GM23248 (cell line): ENCODE results near the gene IL21R. TPM values are rescaled to one million over a fixed set of nuclear protein-coding genes. Genes with fewer than 3 reads are reported as not detected.

ENCODE experiments used
- DNase-seq: peaks from one replicate; pipeline ENCODE4 v3.0.0-alpha.2; 2015
- H2AFZ ChIP-seq: fragments of 200-600 bp; sonication (generic); 2 replicates; pipeline ENCODE4 v1.6.1; 2016; ENCODE audit warnings: antibody characterized with exemption
- H3F3A ChIP-seq: fragments of 200-600 bp; sonication (generic); 2 replicates; pipeline ENCODE4 v1.6.1; 2016; ENCODE audit warnings: mild to moderate bottlenecking, antibody characterized with exemption, mixed run types; ENCODE audit not compliant: insufficient read depth
- H3K27ac ChIP-seq: fragments of 200-600 bp; sonication (generic); 2 replicates; pipeline ENCODE4 v1.5.1; 2016; ENCODE audit warnings: mild to moderate bottlenecking
- H3K27me3 ChIP-seq: fragments of 200-600 bp; sonication (generic); replicated peaks from 2 replicates; pipeline ENCODE4 v1.6.1; 2016; ENCODE audit warnings: mild to moderate bottlenecking; ENCODE audit not compliant: insufficient read depth
- H3K36me3 ChIP-seq: fragments of 200-600 bp; sonication (generic); 2 replicates; pipeline ENCODE4 v1.6.1; 2016; ENCODE audit warnings: low read depth, mild to moderate bottlenecking
- H3K4me1 ChIP-seq: fragments of 200-600 bp; sonication (generic); 2 replicates; pipeline ENCODE4 v1.6.1; 2016; ENCODE audit warnings: mild to moderate bottlenecking; ENCODE audit not compliant: insufficient read depth
- H3K4me2 ChIP-seq: fragments of 200-600 bp; sonication (generic); one replicate; pipeline ENCODE4 v1.6.1; 2016; ENCODE audit warnings: mild to moderate bottlenecking; ENCODE audit not compliant: unreplicated experiment
- H3K4me3 ChIP-seq: fragments of 200-600 bp; sonication (generic); 2 replicates; pipeline ENCODE4 v1.5.1; 2016; ENCODE audit warnings: mild to moderate bottlenecking
- H3K79me2 ChIP-seq: fragments of 200-600 bp; sonication (generic); 2 replicates; pipeline ENCODE4 v1.6.1; 2016; ENCODE audit warnings: mild to moderate bottlenecking; ENCODE audit not compliant: insufficient read depth
- H3K9ac ChIP-seq: fragments of 200-600 bp; sonication (generic); 2 replicates; pipeline ENCODE4 v1.6.1; 2016; ENCODE audit warnings: mild to moderate bottlenecking
- H3K9me2 ChIP-seq: fragments of 200-600 bp; sonication (generic); 2 replicates; pipeline ENCODE4 v1.6.1; 2016; ENCODE audit warnings: mixed run types, mild to moderate bottlenecking, moderate library complexity; ENCODE audit not compliant: insufficient read depth
- H3K9me3 ChIP-seq: fragments of 200-600 bp; sonication (generic); one replicate; pipeline ENCODE4 v1.6.1; 2017; ENCODE audit warnings: low read depth
- H4K20me1 ChIP-seq: fragments of 200-600 bp; sonication (generic); 2 replicates; pipeline ENCODE4 v1.6.0; 2016; ENCODE audit not compliant: insufficient read depth
- EZH2 ChIP-seq: fragments of 200-600 bp; sonication (generic); IDR thresholded peaks from 2 replicates; pipeline ENCODE4 v1.6.1; 2018; ENCODE audit warnings: antibody characterized with exemption, mild to moderate bottlenecking; ENCODE audit not compliant: insufficient read depth, poor library complexity, severe bottlenecking
- EZH2phosphoT487 ChIP-seq: fragments of 200-600 bp; sonication (generic); IDR thresholded peaks from 2 replicates; pipeline ENCODE4 v1.6.1; 2018; ENCODE audit warnings: antibody characterized with exemption, moderate library complexity, mild to moderate bottlenecking, low read depth; ENCODE audit not compliant: insufficient read depth
- WGBS, 2 experiments: methylation state at CpG; one replicate each; pipeline ENCODE4 v1.1.6; 2015 to 2017; ENCODE audit warnings: low lambda C conversion rate in 2 of 2, low coverage in 1 of 2; ENCODE audit errors: missing lambda C conversion rate in 2 of 2; 5-methylcytosine and 5-hydroxymethylcytosine counted together
- in situ Hi-C: fragments of 300-500 bp; cut with MboI; formaldehyde crosslinking; loops from 2 replicates; pipeline ENCODE4 v1.15.0; 2020
- polyA plus RNA-seq: library from polyadenylated mRNA; unstranded; fragments of >200 nt; fragmentation: Nextera tagmentation; extraction: Ambion mirVana; gene quantifications from 2 replicates; pipeline ENCODE4 v1.2.1, GENCODE V29; 2016
- total RNA-seq: library from RNA; depleted of rRNA; stranded (reverse); fragments of >200 nt; shearing (Covaris generic); gene quantifications from 2 replicates; pipeline ENCODE4 v1.2.3, GENCODE V29; 2014

IL21R gene
- total and polyA plus RNA-seq, 2 experiments from 2014 or later: 1.2 to 1.5 TPM

GRCh38 chr16:27381974-27382855 is 19.8 kb upstream of the IL21R start:
- Histone ChIP-seq H2AFZ (no peak overlapping the region), H3F3A (no peaks in the 10 kb centered on the region), H3K9me3 (no peaks in the 10 kb centered on the region), H3K9me2 (no peaks in the 10 kb centered on the region), H3K79me2 (no peaks in the 10 kb centered on the region), H3K4me1 (no peaks in the 10 kb centered on the region), H3K27ac (no peak overlapping the region), H3K9ac (no peak overlapping the region), H3K4me2 (no peak overlapping the region), H3K36me3 (no peaks in the 10 kb centered on the region), H4K20me1 (no peaks in the 10 kb centered on the region), H3K27me3 (no peaks in the 10 kb centered on the region), H3K4me3 (no peak overlapping the region)
- WGBS, 2 experiments: 39 to 45% methylated on average over 10 of the region's 10 CpGs
- TF ChIP-seq EZH2phosphoT487: no peak
- TF ChIP-seq EZH2: no peak
- no peak for DNase-seq
- in situ Hi-C loops: no loop called here

DNA sequence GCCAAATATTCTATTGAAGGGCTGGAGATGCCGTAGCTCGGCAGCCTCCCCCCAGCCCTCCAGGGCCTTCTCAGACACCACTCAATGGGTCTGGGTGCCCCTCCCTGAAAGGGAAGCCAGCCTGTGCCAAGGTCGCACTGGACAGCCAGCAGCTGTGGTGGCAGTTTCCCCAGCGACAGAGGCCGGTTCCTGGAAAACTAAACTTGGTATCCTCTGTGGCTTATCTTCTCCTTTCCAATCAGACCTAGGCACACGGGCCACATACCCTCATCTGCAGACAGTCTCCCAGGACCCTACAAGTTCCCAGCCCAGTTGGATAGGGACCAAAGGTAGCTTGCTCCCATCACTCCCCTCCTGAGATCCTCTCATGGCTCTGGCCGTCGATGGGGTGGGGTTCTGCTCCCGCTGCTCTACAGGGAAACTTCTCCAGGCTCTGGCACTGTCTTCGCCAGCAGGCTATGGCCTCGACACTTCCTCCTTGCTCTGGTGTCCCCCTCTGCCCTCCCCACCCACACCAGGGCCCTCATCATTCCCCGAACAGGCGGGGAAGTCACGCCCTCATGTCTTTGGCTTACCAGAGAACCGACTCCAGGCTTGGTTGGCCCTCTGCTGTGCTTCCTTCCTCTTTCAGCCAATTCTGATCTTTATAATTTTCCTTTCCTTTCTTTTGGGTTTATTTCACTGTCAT is 18.3 kb upstream of the IL21R start:
- no peak overlapping the region for H3K4me2 ChIP-seq
- no peaks in the 10 kb centered on the region for H3K9me2 ChIP-seq
- WGBS, 2 experiments: 69 to 77% methylated on average over 15 of the region's 15 CpGs
- no peaks in the 10 kb centered on the region for H3K4me1 ChIP-seq
- no peak overlapping the region for H3K4me3 ChIP-seq
- H3K9ac ChIP-seq: no peak overlapping the region
- H4K20me1 ChIP-seq: no peaks in the 10 kb centered on the region
- H3F3A ChIP-seq: no peaks in the 10 kb centered on the region
- no peak for DNase-seq
- no peak overlapping the region for H3K27ac ChIP-seq
- H3K27me3 ChIP-seq: no peaks in the 10 kb centered on the region; the same call in 1 of the 2 replicates
- no peaks in the 10 kb centered on the region for H3K9me3 ChIP-seq
- in situ Hi-C loops: no loop called here
- H3K79me2 ChIP-seq: no peaks in the 10 kb centered on the region
- no peak overlapping the region for H2AFZ ChIP-seq
- H3K36me3 ChIP-seq: no peaks in the 10 kb centered on the region
- TF ChIP-seq EZH2 (no peak), EZH2phosphoT487 (no peak)

DNA sequence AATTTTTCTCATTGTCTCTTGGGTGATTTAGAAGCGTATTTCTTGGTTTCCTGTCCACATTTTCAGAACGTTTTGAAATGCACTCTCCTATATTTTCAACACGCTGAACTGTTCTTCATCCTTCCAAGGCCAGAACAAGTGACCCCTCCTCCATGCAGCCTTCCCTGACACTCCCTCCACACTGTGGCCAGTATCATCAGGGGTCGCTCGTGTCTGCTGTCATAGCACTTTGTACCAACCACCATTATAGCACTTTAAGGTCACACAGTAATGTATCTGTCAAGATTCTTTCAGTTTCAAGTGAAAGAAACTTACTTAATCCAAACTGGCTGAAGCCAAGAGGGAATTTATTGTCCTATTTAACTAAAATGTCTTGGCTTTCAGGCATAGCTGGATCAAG is 17.5 kb upstream of the IL21R start:
- in situ Hi-C loops: no loop called here
- Histone ChIP-seq H2AFZ (no peak overlapping the region), H3K9me3 (no peaks in the 10 kb centered on the region), H3K27ac (no peak overlapping the region), H4K20me1 (no peaks in the 10 kb centered on the region), H3K9ac (no peak overlapping the region), H3K9me2 (no peaks in the 10 kb centered on the region), H3F3A (no peaks in the 10 kb centered on the region), H3K4me1 (no peaks in the 10 kb centered on the region), H3K27me3 (no peaks in the 10 kb centered on the region; the same call in 1 of the 2 replicates), H3K36me3 (no peaks in the 10 kb centered on the region), H3K4me2 (no peak overlapping the region), H3K4me3 (no peak overlapping the region), H3K79me2 (no peaks in the 10 kb centered on the region)
- WGBS, 2 experiments: 59 to 62% methylated on average over 5 of the region's 5 CpGs
- TF ChIP-seq EZH2phosphoT487 (no peak), EZH2 (no peak)
- DNase-seq: no peak

DNA sequence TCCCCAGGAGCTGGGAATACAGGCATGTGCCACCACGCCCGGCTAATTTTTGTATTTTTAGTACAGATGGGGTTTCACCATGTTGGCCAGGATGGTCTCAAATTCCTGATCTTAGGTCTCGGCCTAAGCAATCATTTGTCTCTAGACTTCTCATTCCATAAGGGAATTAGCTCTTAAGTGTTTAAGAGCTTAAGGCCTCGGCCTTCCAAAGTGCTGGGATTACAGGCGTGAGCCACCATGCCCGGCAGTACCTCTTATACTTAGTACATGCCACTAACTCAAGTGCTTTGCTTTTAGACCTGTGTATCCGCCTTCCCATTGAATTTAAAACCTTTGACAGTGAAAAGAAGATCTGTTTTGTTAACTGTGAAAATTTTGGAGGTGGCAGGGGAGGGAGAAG is 16.6 kb upstream of the IL21R start:
- DNase-seq: no peak
- Histone ChIP-seq H3K4me2 (no peak overlapping the region), H4K20me1 (no peaks in the 10 kb centered on the region), H3K27me3 (no peaks in the 10 kb centered on the region; the same call in 1 of the 2 replicates), H3K9me2 (no peaks in the 10 kb centered on the region), H3K27ac (no peak overlapping the region), H3F3A (no peaks in the 10 kb centered on the region), H3K9me3 (no peaks in the 10 kb centered on the region), H3K79me2 (no peaks in the 10 kb centered on the region), H2AFZ (no peak overlapping the region), H3K4me3 (no peak overlapping the region), H3K36me3 (no peaks in the 10 kb centered on the region), H3K9ac (no peak overlapping the region), H3K4me1 (no peaks in the 10 kb centered on the region)
- TF ChIP-seq EZH2phosphoT487 (no peak), EZH2 (no peak)
- in situ Hi-C loops: no loop called here
- 78 to 79% methylated on average over 7 of the region's 7 CpGs for WGBS, 2 experiments
